WI38 (cell line): ENCODE data around the gene CADPS2.

ENCODE experiments used
- H3K4me3 ChIP-seq: 2 replicates; pipeline ENCODE4 v1.5.1; 2011; ENCODE audit warnings: low read depth, mild to moderate bottlenecking, control low read depth, low read length
- CTCF ChIP-seq: IDR thresholded peaks from 2 replicates; pipeline ENCODE4 v1.5.1; 2012; ENCODE audit warnings: low read depth, mild to moderate bottlenecking, control low read depth, low read length

The CADPS2 gene

DNA sequence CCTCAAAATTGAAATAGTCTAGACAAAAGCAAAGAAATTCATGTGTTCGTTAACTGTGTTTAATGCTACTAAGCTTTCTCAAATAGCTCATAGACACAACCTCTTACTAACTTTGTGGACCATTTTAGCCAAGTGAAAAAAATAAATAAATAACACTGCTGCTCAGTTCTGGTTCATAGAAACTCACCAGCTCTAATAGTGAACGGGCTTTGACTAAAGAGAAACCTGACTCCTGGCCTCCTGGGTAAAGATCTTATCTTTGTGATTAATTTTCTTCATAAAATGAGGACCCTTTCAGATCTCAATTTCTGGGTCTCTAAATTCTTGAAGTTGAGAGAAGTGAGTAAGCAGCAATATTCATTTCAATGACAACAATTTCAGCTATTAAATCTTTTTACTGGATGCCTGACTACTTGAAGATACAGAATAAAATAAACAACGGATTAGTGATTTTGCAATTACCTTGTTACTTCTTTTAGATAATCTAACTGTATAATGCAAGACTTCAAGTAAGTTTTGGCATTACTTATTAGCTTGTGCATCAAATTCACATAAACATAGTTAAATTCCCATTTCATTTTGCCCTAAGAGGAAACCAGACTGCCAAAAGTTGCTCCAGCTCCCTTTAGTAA lies 3.1 kb downstream of the CADPS2 start:
- H3K4me3 ChIP-seq, result no peak overlapping the region

DNA sequence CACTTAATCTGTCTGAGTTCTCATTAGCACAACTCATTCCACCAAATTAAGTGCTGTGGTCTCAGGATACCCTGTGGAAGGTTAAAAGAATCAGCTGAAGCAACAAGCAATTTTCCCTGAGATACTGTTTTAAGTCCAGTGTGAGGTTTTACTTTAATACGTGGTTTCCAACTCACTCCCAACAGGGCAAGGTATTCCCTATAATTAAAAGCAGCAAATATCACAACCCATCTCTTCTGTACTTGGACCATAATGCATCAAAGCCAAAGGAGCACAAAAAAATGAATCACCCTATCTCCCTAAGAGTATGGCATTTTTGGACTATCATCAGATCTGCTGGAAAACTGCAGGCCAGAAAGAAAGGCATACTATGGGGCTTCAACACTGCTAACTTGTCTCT lies 4.9 kb downstream of the CADPS2 start:
- TF ChIP-seq CTCF, result no peak
- H3K4me3 ChIP-seq, result no peak overlapping the region

More for the DNA sequence above, 3.1 kb downstream of the CADPS2 start:
- TF ChIP-seq CTCF, result no peak

DNA sequence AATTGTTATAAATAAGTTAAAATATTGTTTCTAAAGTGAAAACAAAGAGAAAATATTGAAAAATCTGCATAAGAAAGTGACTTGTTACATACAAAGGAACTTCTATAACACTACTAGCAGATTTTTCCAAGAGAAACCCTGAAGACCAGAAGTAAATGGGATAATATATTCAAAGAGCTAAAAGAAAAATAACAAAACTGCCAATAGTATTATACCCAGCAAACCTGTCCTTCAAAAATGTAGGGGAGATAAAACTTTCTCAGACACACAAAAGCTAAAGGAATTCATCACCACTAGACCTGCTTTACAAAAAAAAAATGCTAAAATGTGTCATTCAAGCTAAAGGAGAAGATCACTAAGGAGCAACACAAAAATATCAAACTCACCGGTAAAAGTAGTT lies 17.0 kb downstream of the CADPS2 start:
- no peak for TF ChIP-seq CTCF
- H3K4me3 ChIP-seq, result no peak overlapping the region

GRCh38 chr7:122867471-122867980 lies 18.7 kb downstream of the CADPS2 start:
- TF ChIP-seq CTCF, result no peak
- H3K4me3 ChIP-seq, result no peak overlapping the region

DNA sequence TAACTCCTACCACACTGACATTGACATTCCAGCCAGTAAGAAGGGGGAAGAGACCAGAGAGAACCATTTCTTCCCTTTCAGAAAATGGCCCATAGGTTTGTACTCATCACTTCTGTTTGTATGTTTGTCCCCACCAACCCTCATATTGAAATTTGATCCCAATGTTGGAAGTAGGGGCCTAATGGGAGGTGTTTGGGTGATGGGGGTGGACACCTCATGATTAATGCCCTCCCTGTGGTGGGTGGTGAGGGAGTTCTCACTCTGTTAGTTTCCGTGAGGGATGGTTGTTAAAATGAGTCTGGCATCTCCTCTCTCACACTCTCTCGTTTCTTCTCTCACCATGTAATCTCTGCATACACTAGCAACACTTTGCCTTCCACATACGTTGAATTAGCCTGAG lies 21.4 kb downstream of the CADPS2 start:
- no peak overlapping the region for H3K4me3 ChIP-seq
- TF ChIP-seq CTCF, result no peak

DNA sequence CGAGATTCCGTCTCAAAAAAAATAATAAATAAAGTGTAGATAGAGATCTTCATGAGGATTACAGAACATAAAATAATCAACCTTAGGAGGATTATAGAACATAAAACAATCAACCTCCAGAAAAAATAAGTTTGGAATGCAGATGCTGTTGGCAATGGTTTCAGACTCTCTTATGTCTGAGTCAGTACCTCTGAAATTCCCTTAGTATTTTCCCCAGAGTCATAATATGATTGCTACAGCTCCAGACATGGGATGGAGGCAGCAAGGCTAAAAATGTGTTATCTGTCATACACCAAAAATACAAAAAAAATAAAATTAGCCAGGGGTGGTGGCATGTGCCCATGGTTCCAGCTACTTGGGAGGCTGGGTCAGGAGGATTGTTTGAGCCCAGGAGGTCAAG lies 22.2 kb downstream of the CADPS2 start:
- no peak for TF ChIP-seq CTCF
- no peak overlapping the region for H3K4me3 ChIP-seq

DNA sequence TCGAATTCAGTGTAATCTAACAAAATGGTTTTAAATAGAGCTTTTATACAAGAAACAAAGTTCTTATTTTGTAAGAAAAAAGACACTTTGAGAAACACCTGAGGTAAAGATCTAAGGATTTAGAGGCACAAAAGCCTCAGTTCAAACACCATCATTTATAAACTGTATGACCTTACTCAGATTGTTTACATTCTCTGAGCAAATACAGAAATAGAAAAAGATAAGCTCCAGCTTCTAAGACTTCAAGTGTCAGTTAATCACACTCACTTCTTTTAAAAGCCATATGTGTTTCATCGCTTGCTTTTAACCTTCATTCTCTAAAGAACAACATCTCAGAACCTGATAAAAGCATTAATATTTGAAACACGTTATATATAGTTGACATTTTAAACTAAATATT lies 27.9 kb downstream of the CADPS2 start:
- no peak overlapping the region for H3K4me3 ChIP-seq
- no peak for TF ChIP-seq CTCF
